Measurements from ENCODE around the gene RAB13. TPM values are rescaled to one million over a fixed set of nuclear protein-coding genes. Genes with fewer than 3 reads are reported as not detected.
A peak's percentile ranks its signal among the peaks of the same experiment; 100 is the strongest.

Gene RAB13
- total RNA-seq, 1 experiment from 2014 or later, result 122 TPM

GRCh38 chr1:153968972-153969371 lies 17.2 kb downstream of the RAB13 start:
- no peak overlapping the region for H4K5ac ChIP-seq (ENCODE audit: insufficient read length, low read depth, low read length)
- WGBS (ENCODE audit: extremely low coverage, insufficient read length, low lambda C conversion rate), result no CpG with 5 or more reads among the region's 2 CpGs
- H3K27ac Mint-ChIP-seq, result peak overlapping the region in 1 of 3 experiments; percentile 72; a peak in 2 of 7 replicates

More at GRCh38 chr1:153968972-153969371, 17.2 kb downstream of the RAB13 start:
- Histone ChIP-seq H3K23ac (ENCODE audit: insufficient read length, low read depth, low read length) (no peak overlapping the region), H2BK5ac (ENCODE audit: insufficient read length, low read length) (no peak overlapping the region), H4K8ac (replicated peaks; ENCODE audit: insufficient read length, low read depth, low read length) (no peak overlapping the region), H4K91ac (ENCODE audit: insufficient read length, low read depth, low read length) (no peak overlapping the region), H3K4ac (ENCODE audit: low read depth, low read length) (no peak overlapping the region), H2BK120ac (ENCODE audit: low read depth, low read length, poor library complexity, severe bottlenecking) (no peak overlapping the region), H3K79me1 (ENCODE audit: insufficient read depth, low read depth, low read length, poor library complexity, severe bottlenecking) (no peaks in the 10 kb centered on the region), H3K27ac (ENCODE audit: insufficient read length, low read depth, low read length) (no peak overlapping the region), H3K9ac (ENCODE audit: extremely low read depth, insufficient read length, low read length) (no peak overlapping the region), H3K27me3 (ENCODE audit: insufficient read depth, low read length) (no peaks in the 10 kb centered on the region), H3K4me1 (ENCODE audit: insufficient read depth, low read length) (no peaks in the 10 kb centered on the region), H2AK5ac (ENCODE audit: insufficient read length, low read length) (no peak overlapping the region), H3K14ac (ENCODE audit: insufficient read depth, low read length) (no peak overlapping the region), H2BK15ac (ENCODE audit: low read depth, low read length) (no peak overlapping the region), H3K18ac (ENCODE audit: insufficient read length, low read depth, low read length) (no peak overlapping the region), H2AFZ (ENCODE audit: low read length) (no peak overlapping the region), H2BK20ac (ENCODE audit: low read depth, low read length, poor library complexity, severe bottlenecking) (no peak overlapping the region), H3K9me3 (ENCODE audit: control insufficient read depth, low read depth, low read length) (no peaks in the 10 kb centered on the region), H3K56ac (ENCODE audit: insufficient read length, low read depth, low read length) (no peak overlapping the region), H2BK12ac (ENCODE audit: insufficient read length, low read depth, low read length) (no peak overlapping the region), H3K23me2 (ENCODE audit: insufficient read length, low read depth, low read length, poor library complexity, severe bottlenecking) (peaks cover 9% of the 10 kb centered on the region), H3T11ph (ENCODE audit: low read length) (no peak overlapping the region), H4K20me1 (ENCODE audit: control insufficient read depth, insufficient read depth, insufficient read length) (no peaks in the 10 kb centered on the region), H3K4me2 (ENCODE audit: insufficient read depth, insufficient read length, low read length) (peak overlapping the region; percentile 81), H3K79me2 (ENCODE audit: insufficient read depth, low read length) (no peaks in the 10 kb centered on the region)
- no peak for DNase-seq
- Mint-ChIP-seq H3K27me3 (ENCODE audit: low read depth) (no peaks in the 10 kb centered on the region), H3K4me1 (peaks cover 26 to 39% of the 10 kb centered on the region in 2 experiments), H3K36me3 (ENCODE audit: insufficient read depth in 1 of 3, low read depth in 3 of 3) (peaks cover 12 to 31% (median 25%) of the 10 kb centered on the region in 3 experiments; a peak in 6 of 7 replicates), H3K9me3 (peaks cover 0 to 4% of the 10 kb centered on the region in 2 experiments; a peak in 1 of 5 replicates), H3K4me3 (peak overlapping the region; percentile 87 to 96)
- no peak for TF ChIP-seq CTCF (conservative IDR thresholded peaks at IDR 0.05)

All from H9 (cell line).